Colonic mucosa (tissue), 4 donors: ENCODE measurements around the gene CDHR2. TPM values are rescaled to one million over a fixed set of nuclear protein-coding genes. Genes with fewer than 3 reads are reported as not detected.

Experiments
- DNase-seq: peaks from one replicate; pipeline ENCODE4 v3.0.0-alpha.2; 2020
- H3K27ac ChIP-seq: fragments of 200-600 bp; one replicate; pipeline ENCODE4 v1.8.0; 2021
- H3K27me3 ChIP-seq: fragments of 200-600 bp; one replicate; pipeline ENCODE4 v1.8.0; 2021
- H3K36me3 ChIP-seq: fragments of 200-600 bp; one replicate; pipeline ENCODE4 v1.8.0; 2021
- H3K4me1 ChIP-seq: fragments of 200-600 bp; one replicate; pipeline ENCODE4 v1.8.0; 2021; ENCODE audit warnings: mild to moderate bottlenecking
- H3K4me3 ChIP-seq: fragments of 200-600 bp; one replicate; pipeline ENCODE4 v1.8.0; 2021
- H3K9ac ChIP-seq, 2 donors: one replicate each; pipeline ENCODE4 v1.7.0; 2013; ENCODE audit warnings: control low read depth in 2 of 2, low read depth in 2 of 2, low read length in 2 of 2
- H3K9me3 ChIP-seq: fragments of 200-600 bp; one replicate; pipeline ENCODE4 v1.8.0; 2021
- intact Hi-C: fragments of 100-400 bp; cut with DNase I; formaldehyde crosslinking; loops from one replicate; pipeline ENCODE4 v1.14.1; 2022
- total RNA-seq, 2 donors: library from RNA; stranded (reverse); fragmentation: NEBNext Ultra II Directional in 1 of 2; extraction: Animal tissue kit (Norgen Biotek cat#: 25700) in 1 of 2; gene quantifications; one replicate each; pipeline ENCODE4 v1.2.1, GENCODE V29; 2021
- TF ChIP-seq, protein P1 (sequence below): fragments of 200-600 bp; IDR thresholded peaks from one replicate; pipeline ENCODE4 v1.8.0; 2022; ENCODE audit warnings: antibody characterized with exemption, mild to moderate bottlenecking
- donor health status: healthy.
- donor health status: DM: no; HTN: no; CAD: no.
- donor health status: DM: no; HTN: no; CAD: no.

CDHR2 gene
- total RNA-seq, 2 donors from 2014 or later: 42.8 to 60.2 TPM

DNA sequence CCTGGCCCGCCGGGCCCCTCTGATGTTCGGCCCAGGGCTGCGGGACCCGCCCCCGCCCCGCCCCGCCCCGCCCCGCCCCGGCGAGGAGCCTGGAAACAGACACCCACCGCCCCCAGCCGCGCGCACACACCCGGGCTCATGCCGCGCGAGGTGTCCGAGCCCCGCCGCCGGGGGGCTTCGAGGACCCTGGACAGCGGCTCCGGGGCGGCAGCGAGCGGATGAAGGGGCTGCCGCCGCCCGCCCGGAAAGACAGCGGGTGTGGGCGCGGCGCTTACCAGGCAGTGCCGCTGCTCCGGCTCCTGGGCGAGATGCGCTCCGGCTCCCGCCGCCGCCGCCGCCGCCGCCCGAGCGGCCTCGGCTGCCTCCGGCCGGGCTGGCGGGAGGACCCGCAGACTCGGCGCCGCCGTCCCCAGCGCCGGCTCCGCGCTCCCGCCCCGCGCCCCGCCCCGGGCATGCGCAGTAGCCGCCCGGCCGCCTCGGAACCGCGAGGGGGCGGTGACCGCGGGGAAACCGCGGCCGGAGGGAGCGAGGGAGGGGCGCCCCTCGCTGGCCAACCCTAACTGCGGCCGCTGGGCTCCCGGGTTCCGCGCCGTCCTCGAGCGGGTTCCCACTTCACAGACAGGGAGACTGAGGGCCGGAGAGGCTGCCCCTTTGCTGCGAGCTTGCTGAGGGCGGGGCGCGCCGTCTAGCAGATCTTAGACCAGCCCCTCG, 60.7 kb downstream of the CDHR2 start, which contains the start of gene GPRIN1:
GPRIN1 (minus strand) TSS at position 433 of the 711 bp plus-strand sequence. CDS start 10,322 bp downstream, outside the sequence.
- no peaks in the 10 kb centered on the region for H3K36me3 ChIP-seq
- H3K9me3 ChIP-seq: no peaks in the 10 kb centered on the region
- H3K9ac ChIP-seq: peak within 1 kb of the TSS in 1 of 2 donors; percentile 56
- TF ChIP-seq, protein P1, sequence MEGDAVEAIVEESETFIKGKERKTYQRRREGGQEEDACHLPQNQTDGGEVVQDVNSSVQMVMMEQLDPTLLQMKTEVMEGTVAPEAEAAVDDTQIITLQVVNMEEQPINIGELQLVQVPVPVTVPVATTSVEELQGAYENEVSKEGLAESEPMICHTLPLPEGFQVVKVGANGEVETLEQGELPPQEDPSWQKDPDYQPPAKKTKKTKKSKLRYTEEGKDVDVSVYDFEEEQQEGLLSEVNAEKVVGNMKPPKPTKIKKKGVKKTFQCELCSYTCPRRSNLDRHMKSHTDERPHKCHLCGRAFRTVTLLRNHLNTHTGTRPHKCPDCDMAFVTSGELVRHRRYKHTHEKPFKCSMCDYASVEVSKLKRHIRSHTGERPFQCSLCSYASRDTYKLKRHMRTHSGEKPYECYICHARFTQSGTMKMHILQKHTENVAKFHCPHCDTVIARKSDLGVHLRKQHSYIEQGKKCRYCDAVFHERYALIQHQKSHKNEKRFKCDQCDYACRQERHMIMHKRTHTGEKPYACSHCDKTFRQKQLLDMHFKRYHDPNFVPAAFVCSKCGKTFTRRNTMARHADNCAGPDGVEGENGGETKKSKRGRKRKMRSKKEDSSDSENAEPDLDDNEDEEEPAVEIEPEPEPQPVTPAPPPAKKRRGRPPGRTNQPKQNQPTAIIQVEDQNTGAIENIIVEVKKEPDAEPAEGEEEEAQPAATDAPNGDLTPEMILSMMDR: no peak
- no peaks in the 10 kb centered on the region for H3K4me1 ChIP-seq
- peak; percentile 63 for DNase-seq
- intact Hi-C loops: loop anchor here (5.0 kb wide), 1 partner anchor 37 kb away; the partner anchor contains the start of gene TSPAN17
- H3K27ac ChIP-seq: no peak within 1 kb of the TSS
- H3K27me3 ChIP-seq: peaks cover 5% of the 10 kb centered on the region
- H3K4me3 ChIP-seq: peak within 1 kb of the TSS; percentile 69

DNA sequence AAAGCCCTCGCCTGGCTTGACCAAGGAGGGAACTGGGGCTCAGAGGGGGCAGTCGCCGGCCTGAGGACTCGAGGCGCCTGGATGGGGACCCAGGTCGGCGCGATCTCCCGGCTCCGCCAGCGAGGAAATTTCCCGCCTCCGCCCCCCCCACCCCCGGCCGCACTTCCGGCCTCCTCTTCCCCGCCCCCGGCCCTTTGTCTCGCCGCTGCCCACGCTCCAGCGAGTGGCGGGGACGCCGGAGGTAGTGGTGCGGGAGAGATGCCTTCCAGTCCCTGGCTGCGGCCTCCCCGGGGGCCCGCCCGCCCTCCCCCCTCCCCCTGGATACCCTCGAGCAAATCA, 61.3 kb downstream of the CDHR2 start:
- intact Hi-C loops: no loop called here
- TF ChIP-seq, protein P1: no peak
- Histone ChIP-seq H3K36me3 (no peaks in the 10 kb centered on the region), H3K4me1 (no peaks in the 10 kb centered on the region), H3K27me3 (peaks cover 5% of the 10 kb centered on the region), H3K27ac (no peak overlapping the region), H3K4me3 (peak overlapping the region; percentile 69), H3K9me3 (no peaks in the 10 kb centered on the region), H3K9ac (no peak overlapping the region)
- DNase-seq: no peak

DNA sequence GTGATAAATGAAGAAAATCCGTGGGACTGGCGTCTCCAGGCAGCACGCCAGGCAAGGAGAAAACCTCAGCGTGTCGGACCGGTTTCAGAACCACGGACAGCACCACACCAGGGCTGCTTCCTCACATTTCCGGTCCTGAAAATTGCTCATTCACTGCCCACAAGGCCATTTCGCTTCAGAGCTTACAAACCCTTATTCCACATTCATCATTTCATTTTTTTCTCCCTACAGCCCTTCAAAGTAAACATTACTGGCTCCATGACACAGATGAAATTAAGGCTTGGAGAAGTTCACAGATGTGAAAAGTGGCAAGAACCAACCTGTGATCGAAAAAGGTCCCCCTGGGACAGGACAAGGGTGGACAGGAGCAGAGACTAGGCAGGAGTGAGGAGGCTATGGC, 62.3 kb downstream of the CDHR2 start:
- H3K4me3 ChIP-seq: no peak overlapping the region
- no peak overlapping the region for H3K27ac ChIP-seq
- no peaks in the 10 kb centered on the region for H3K4me1 ChIP-seq
- intact Hi-C loops: no loop called here
- H3K9me3 ChIP-seq: no peaks in the 10 kb centered on the region
- H3K27me3 ChIP-seq: peaks cover 5% of the 10 kb centered on the region
- H3K36me3 ChIP-seq: no peaks in the 10 kb centered on the region
- TF ChIP-seq, protein P1: no peak
- peak; percentile 75 for DNase-seq
- no peak overlapping the region for H3K9ac ChIP-seq

DNA sequence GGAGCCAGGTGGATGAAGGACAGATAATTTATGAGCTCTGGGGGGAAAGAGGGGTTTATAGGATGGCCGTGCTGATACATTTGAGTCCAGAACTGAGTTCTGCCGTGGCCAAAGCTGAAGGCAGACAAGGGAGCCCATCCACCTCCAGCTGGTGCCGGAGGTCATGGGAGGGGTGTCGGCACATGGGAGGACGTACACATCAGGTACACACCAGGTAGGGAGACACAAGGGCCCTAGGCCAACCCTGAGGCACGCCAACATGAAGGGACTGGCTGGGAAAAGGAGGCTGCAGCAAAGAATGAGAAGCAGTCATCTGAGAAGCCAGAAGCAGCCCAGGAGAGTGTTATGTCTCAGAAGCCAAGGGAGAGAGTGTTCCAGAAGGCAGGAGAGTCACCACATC, 62.9 kb downstream of the CDHR2 start:
- DNase-seq: no peak
- no peaks in the 10 kb centered on the region for H3K4me1 ChIP-seq
- no peaks in the 10 kb centered on the region for H3K9me3 ChIP-seq
- intact Hi-C loops: no loop called here
- TF ChIP-seq, protein P1: no peak
- peaks cover 5% of the 10 kb centered on the region for H3K27me3 ChIP-seq
- no peaks in the 10 kb centered on the region for H3K36me3 ChIP-seq
- H3K27ac ChIP-seq: no peak overlapping the region
- no peak overlapping the region for H3K4me3 ChIP-seq
- no peak overlapping the region for H3K9ac ChIP-seq

DNA sequence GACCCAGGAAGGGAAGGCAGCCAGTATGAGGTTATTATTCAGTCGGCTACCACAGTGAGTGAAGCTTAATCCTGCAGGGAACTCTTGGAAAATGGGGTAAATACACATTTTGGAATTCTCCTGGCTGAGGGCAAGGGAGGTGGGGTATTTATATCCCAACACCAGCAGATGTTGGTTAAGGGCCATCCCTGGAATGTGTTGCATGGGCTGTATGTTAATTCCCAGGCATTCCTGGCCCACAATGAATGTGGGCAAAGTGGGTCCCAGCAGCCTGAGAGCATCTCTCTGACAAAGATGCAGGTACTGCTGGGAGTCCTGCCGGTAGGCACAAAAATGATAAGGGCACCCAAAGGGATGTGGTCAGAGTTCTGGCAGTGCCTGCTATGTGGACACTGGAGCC, 63.7 kb downstream of the CDHR2 start:
- intact Hi-C loops: no loop called here
- no peak for DNase-seq
- Histone ChIP-seq H3K9ac (no peak overlapping the region), H3K27ac (no peak overlapping the region), H3K4me1 (no peaks in the 10 kb centered on the region), H3K9me3 (no peaks in the 10 kb centered on the region), H3K36me3 (no peaks in the 10 kb centered on the region), H3K27me3 (peaks cover 5% of the 10 kb centered on the region), H3K4me3 (no peak overlapping the region)
- TF ChIP-seq, protein P1: no peak
